Kidney (tissue), 14 donors: ENCODE results near the gene RUVBL2. TPM values are rescaled to one million over a fixed set of nuclear protein-coding genes. Genes with fewer than 3 reads are reported as not detected.

ENCODE experiments used
- DNase-seq, 5 donors: peaks; one replicate each; pipeline ENCODE4 v3.0.0-alpha.2; 2013 to 2020
- FAIRE-seq: peaks from 2 replicates; lab custom pipeline; 2012; peaks lifted over from hg19 to GRCh38; lab: Jason Lieb, UNC
- H3K27ac ChIP-seq, 2 donors: one replicate each; pipeline ENCODE4 v1.7.0; 2013; ENCODE audit warnings: low read depth in 2 of 2, low read length in 2 of 2, inconsistent platforms in 1 of 2
- H3K27me3 ChIP-seq: one replicate; pipeline ENCODE4 v1.7.1; 2013; ENCODE audit warnings: low read length, inconsistent platforms; ENCODE audit not compliant: control insufficient read depth, insufficient read depth
- H3K36me3 ChIP-seq, 3 donors: one replicate each; pipeline versions ENCODE4 v1.7.0 to v1.7.1; 2013; ENCODE audit warnings: low read length in 3 of 3, control low read depth in 1 of 3, inconsistent platforms in 1 of 3; ENCODE audit not compliant: insufficient read depth in 3 of 3, control insufficient read depth in 2 of 3
- H3K4me1 ChIP-seq, 3 donors: one replicate each; pipeline versions ENCODE4 v1.7.0 to v1.7.1; 2013; ENCODE audit warnings: low read length in 3 of 3, inconsistent platforms in 1 of 3, low read depth in 1 of 3; ENCODE audit not compliant: control insufficient read depth in 2 of 3, insufficient read depth in 2 of 3
- H3K4me3 ChIP-seq, 3 donors: one replicate each; pipeline versions ENCODE4 v1.7.0 to v1.8.1; 2013; ENCODE audit warnings: low read length in 3 of 3, control low read depth in 1 of 3, inconsistent platforms in 1 of 3
- H3K9ac ChIP-seq, 3 donors: one replicate each; pipeline versions ENCODE4 v1.7.0 to v1.7.1; 2013; ENCODE audit warnings: low read length in 3 of 3, control low read depth in 1 of 3, inconsistent platforms in 1 of 3
- H3K9me3 ChIP-seq, 3 donors: one replicate each; pipeline versions ENCODE4 v1.7.0 to v1.7.1; 2013; ENCODE audit warnings: low read length in 3 of 3, control low read depth in 1 of 3, inconsistent platforms in 1 of 3; ENCODE audit not compliant: control insufficient read depth in 2 of 3, insufficient read depth in 1 of 3
- CTCF ChIP-seq: IDR thresholded peaks from 3 replicates; pipeline ENCODE4 v1.5.1; 2012; ENCODE audit warnings: mild to moderate bottlenecking, moderate library complexity, borderline replicate concordance; ENCODE audit not compliant: insufficient read depth; ENCODE audit errors: extremely low read depth
- intact Hi-C: fragments of 100-400 bp; cut with DNase I; formaldehyde crosslinking; loops from one replicate; pipeline ENCODE4 v1.11.1; 2022
- polyA plus RNA-seq: library from polyadenylated mRNA; stranded (reverse); fragments of 350-450 nt; fragmentation: Illumina TruSeq; extraction: RNeasy Lipid Tissue Mini Kit (QIAGEN cat#74804); gene quantifications from one replicate; pipeline ENCODE4 v1.2.3, GENCODE V29; 2014; ENCODE audit warnings: low read depth, low replicate concordance; ENCODE audit not compliant: insufficient read depth
- total RNA-seq: library from RNA; stranded (reverse); fragmentation: NEBNext Ultra II Directional; extraction: Animal tissue kit (Norgen Biotek cat#: 25700); gene quantifications from one replicate; pipeline ENCODE4 v1.2.1, GENCODE V29; 2021
- donor health status: control.
- donor health status: control.
- donor health status: control.
- donor health status: control.
- donor health status: control.
- donor health status: DM: yes; HTN: yes; CAD: no.
- donor health status: Normal renal cell carcinoma (clear cell type).

Gene RUVBL2
- total and polyA plus RNA-seq, 2 donors from 2014 or later: 57.0 to 83.6 TPM

GRCh38 chr19:49014123-49014869 is 20.6 kb downstream of the RUVBL2 start:
- Histone ChIP-seq H3K9ac (no peak overlapping the region), H3K27ac (no peak overlapping the region), H3K4me1 (peaks cover 0 to 6% (median 0%) of the 10 kb centered on the region in 3 donors), H3K4me3 (no peak overlapping the region), H3K36me3 (peaks cover 0 to 12% (median 2%) of the 10 kb centered on the region in 3 donors), H3K9me3 (no peaks in the 10 kb centered on the region), H3K27me3 (no peaks in the 10 kb centered on the region)
- no peak for DNase-seq
- intact Hi-C loops: no loop called here
- FAIRE-seq: no peak
- TF ChIP-seq CTCF: no peak

- no peaks in the 10 kb centered on the region for H3K9me3 ChIP-seq
- H3K27ac ChIP-seq: no peak overlapping the region
- H3K4me1 ChIP-seq: peaks cover 0 to 6% (median 0%) of the 10 kb centered on the region in 3 donors
- no peak for TF ChIP-seq CTCF
- intact Hi-C loops: no loop called here
- no peak for FAIRE-seq
- no peak for DNase-seq
- H3K27me3 ChIP-seq: no peaks in the 10 kb centered on the region
- H3K9ac ChIP-seq: no peak overlapping the region
- H3K4me3 ChIP-seq: no peak overlapping the region
- H3K36me3 ChIP-seq: peaks cover 0 to 10% (median 2%) of the 10 kb centered on the region in 3 donors
Observed at GRCh38 chr19:49014870-49015255, 21.2 kb downstream of the RUVBL2 start.

GRCh38 chr19:49016067-49016839 is 22.6 kb downstream of the RUVBL2 start:
- Histone ChIP-seq H3K9me3 (no peaks in the 10 kb centered on the region), H3K9ac (no peak overlapping the region), H3K27me3 (no peaks in the 10 kb centered on the region), H3K36me3 (peaks cover 0 to 5% (median 0%) of the 10 kb centered on the region in 3 donors), H3K27ac (no peak overlapping the region), H3K4me3 (no peak overlapping the region), H3K4me1 (peaks cover 0 to 6% (median 0%) of the 10 kb centered on the region in 3 donors)
- DNase-seq: no peak
- intact Hi-C loops: no loop called here
- no peak for TF ChIP-seq CTCF
- no peak for FAIRE-seq
